ENCODE data around the gene WDPCP. TPM values are rescaled to one million over a fixed set of nuclear protein-coding genes. Genes with fewer than 3 reads are reported as not detected.

Gene WDPCP
- total RNA-seq, 1 donor from 2014 or later, result 12.4 TPM

DNA sequence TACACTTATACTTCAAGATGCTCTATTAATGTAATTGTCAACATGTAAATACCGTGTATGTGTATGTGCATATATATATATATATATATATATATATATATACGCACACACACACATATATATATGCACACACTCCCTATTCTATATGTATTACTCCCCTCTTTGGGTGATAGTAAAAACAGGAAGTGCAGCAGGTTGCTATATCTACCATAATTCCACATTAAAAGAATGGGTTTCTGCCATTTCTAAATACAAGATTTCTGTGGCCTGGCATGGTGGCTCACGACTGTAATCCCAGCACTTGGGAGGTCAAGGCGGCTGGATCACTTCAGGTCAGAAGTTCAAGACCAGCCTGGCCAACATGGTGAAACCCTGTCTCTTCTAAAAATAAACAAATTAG, 460.7 kb downstream of the WDPCP start:
- no peak overlapping the region for H3K27ac Mint-ChIP-seq (ENCODE audit: unreplicated experiment)
- H3K4me3 Mint-ChIP-seq (ENCODE audit: unreplicated experiment), result no peak overlapping the region
- no peaks in the 10 kb centered on the region for H3K4me1 Mint-ChIP-seq (ENCODE audit: unreplicated experiment)
- no peaks in the 10 kb centered on the region for H3K36me3 Mint-ChIP-seq (ENCODE audit: unreplicated experiment)
- TF ChIP-seq, protein P1, sequence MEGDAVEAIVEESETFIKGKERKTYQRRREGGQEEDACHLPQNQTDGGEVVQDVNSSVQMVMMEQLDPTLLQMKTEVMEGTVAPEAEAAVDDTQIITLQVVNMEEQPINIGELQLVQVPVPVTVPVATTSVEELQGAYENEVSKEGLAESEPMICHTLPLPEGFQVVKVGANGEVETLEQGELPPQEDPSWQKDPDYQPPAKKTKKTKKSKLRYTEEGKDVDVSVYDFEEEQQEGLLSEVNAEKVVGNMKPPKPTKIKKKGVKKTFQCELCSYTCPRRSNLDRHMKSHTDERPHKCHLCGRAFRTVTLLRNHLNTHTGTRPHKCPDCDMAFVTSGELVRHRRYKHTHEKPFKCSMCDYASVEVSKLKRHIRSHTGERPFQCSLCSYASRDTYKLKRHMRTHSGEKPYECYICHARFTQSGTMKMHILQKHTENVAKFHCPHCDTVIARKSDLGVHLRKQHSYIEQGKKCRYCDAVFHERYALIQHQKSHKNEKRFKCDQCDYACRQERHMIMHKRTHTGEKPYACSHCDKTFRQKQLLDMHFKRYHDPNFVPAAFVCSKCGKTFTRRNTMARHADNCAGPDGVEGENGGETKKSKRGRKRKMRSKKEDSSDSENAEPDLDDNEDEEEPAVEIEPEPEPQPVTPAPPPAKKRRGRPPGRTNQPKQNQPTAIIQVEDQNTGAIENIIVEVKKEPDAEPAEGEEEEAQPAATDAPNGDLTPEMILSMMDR (IDR thresholded peaks at IDR 0.05), result no peak
- peaks cover 27% of the 10 kb centered on the region for H3K9me3 Mint-ChIP-seq (ENCODE audit: unreplicated experiment)
- no peak for DNase-seq (ENCODE audit: extremely low spot score, unreplicated experiment)
- no peaks in the 10 kb centered on the region for H3K27me3 Mint-ChIP-seq (ENCODE audit: unreplicated experiment)

DNA sequence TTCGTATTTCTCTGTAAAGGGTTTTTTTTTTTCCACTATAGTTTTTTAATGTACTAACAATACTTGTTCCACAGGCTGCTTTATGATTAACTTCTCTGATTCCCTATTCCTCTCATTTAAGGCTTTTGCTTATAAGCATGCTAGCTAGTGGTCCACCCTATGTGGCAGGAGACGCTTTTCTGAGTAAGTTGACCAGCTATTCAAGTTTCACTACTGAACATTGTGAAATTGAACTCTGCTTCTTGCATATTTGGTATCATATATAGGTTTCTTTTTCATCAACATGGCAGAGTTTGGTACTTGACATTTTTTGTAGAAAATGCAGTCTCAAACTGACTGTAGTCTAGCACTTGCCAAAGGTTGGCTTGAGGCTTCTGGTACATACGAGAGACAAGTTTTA, 463.4 kb downstream of the WDPCP start:
- TF ChIP-seq, protein P1 (IDR thresholded peaks at IDR 0.05), result no peak
- no peak overlapping the region for H3K27ac Mint-ChIP-seq (ENCODE audit: unreplicated experiment)
- H3K4me3 Mint-ChIP-seq (ENCODE audit: unreplicated experiment), result no peak overlapping the region
- H3K4me1 Mint-ChIP-seq (ENCODE audit: unreplicated experiment), result no peaks in the 10 kb centered on the region
- no peaks in the 10 kb centered on the region for H3K27me3 Mint-ChIP-seq (ENCODE audit: unreplicated experiment)
- H3K9me3 Mint-ChIP-seq (ENCODE audit: unreplicated experiment), result peaks cover 7% of the 10 kb centered on the region
- no peak for DNase-seq (ENCODE audit: extremely low spot score, unreplicated experiment)
- peaks cover 7% of the 10 kb centered on the region for H3K36me3 Mint-ChIP-seq (ENCODE audit: unreplicated experiment)

DNA sequence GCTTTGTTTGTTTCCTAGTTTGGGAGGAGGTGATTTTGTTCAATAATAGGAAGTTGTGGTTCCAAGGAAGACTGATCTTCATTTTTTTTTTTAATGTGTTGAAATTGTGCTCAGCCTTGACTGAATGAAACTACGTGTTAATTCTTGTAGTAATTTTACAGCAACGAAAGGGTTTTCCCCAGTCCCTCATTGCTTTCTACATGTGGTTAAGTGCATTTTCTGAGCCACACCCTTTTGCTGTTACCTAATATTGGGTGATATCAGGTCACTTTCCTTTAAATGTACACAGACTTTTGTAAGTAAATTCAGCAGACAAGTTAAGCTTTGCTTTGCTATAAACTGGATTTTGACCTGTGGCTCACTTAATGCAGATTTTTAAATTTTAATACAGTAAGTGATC, 464.1 kb downstream of the WDPCP start:
- no peaks in the 10 kb centered on the region for H3K27me3 Mint-ChIP-seq (ENCODE audit: unreplicated experiment)
- H3K36me3 Mint-ChIP-seq (ENCODE audit: unreplicated experiment), result peaks cover 7% of the 10 kb centered on the region
- peaks cover 3% of the 10 kb centered on the region for H3K9me3 Mint-ChIP-seq (ENCODE audit: unreplicated experiment)
- TF ChIP-seq, protein P1 (IDR thresholded peaks at IDR 0.05), result no peak
- no peak overlapping the region for H3K27ac Mint-ChIP-seq (ENCODE audit: unreplicated experiment)
- H3K4me3 Mint-ChIP-seq (ENCODE audit: unreplicated experiment), result no peak overlapping the region
- no peaks in the 10 kb centered on the region for H3K4me1 Mint-ChIP-seq (ENCODE audit: unreplicated experiment)
- no peak for DNase-seq (ENCODE audit: extremely low spot score, unreplicated experiment)

DNA sequence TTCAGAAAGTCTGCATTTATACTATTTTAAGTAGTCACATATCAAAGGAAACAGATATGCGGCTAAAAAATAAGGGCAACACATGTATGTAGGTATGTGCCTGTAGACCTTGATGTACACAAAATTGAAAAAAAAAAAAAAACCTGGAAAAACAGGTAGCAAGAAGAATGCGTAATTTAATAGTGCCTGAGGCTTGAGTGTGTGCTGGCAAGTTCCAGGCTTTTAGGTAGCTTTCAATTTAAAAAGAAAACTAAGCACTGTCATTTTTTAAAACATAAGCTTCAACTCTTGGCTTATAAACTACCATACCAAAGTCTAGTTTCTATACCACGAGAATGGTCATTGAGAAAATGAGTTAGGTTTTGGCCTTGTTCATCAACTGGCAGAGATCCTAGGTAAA, 465.4 kb downstream of the WDPCP start:
- no peak for DNase-seq (ENCODE audit: extremely low spot score, unreplicated experiment)
- Mint-ChIP-seq H3K4me1 (ENCODE audit: unreplicated experiment) (no peaks in the 10 kb centered on the region), H3K4me3 (ENCODE audit: unreplicated experiment) (no peak overlapping the region), H3K36me3 (ENCODE audit: unreplicated experiment) (peaks cover 7% of the 10 kb centered on the region), H3K9me3 (ENCODE audit: unreplicated experiment) (no peaks in the 10 kb centered on the region), H3K27ac (ENCODE audit: unreplicated experiment) (no peak overlapping the region), H3K27me3 (ENCODE audit: unreplicated experiment) (no peaks in the 10 kb centered on the region)
- TF ChIP-seq, protein P1 (IDR thresholded peaks at IDR 0.05), result no peak

DNA sequence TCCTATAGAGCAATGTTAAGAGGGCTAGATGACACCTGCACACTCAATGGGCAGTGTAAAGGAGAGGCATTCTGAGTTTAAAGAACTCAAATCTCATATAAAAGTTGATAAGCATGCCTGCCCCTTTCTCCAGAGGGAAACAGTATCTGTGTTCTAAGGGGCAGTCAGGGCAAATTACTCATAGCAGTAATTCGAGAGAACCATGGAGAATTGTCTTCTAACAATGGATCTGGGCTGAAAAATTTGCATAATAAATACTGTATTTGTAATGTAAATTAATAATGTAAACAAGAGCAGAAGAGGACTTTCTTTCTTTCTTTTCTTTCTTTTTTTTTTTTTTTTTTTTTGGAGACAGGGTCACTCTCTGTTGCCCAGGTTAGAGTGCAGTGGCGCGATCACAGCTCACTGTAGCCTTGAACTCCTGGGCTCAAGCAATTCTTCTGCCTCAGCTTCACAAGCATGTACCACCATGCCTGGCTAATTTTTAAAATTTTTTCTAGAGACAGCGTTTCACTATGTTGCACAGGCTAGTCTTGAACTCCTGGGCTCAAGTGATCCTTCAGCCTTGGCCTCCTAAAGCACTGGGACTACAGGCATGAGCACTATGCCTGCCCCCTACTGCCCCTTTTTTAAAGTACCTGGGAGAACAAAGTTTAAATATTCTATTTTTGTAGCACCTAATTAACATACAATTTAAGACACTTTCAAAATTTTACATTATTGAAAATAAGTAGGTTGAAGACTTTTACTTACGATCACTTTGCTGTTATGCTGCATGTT, 467.0 kb downstream of the WDPCP start:
- H3K36me3 Mint-ChIP-seq (ENCODE audit: unreplicated experiment), result peaks cover 7% of the 10 kb centered on the region
- H3K9me3 Mint-ChIP-seq (ENCODE audit: unreplicated experiment), result peaks cover 10% of the 10 kb centered on the region
- H3K4me1 Mint-ChIP-seq (ENCODE audit: unreplicated experiment), result no peaks in the 10 kb centered on the region
- no peak for DNase-seq (ENCODE audit: extremely low spot score, unreplicated experiment)
- TF ChIP-seq, protein P1 (IDR thresholded peaks at IDR 0.05), result no peak
- no peak overlapping the region for H3K27ac Mint-ChIP-seq (ENCODE audit: unreplicated experiment)
- no peaks in the 10 kb centered on the region for H3K27me3 Mint-ChIP-seq (ENCODE audit: unreplicated experiment)
- no peak overlapping the region for H3K4me3 Mint-ChIP-seq (ENCODE audit: unreplicated experiment)

Measured in osteocyte (in vitro differentiated cells).